WTC11 (cell line): Measurements from ENCODE around the gene PLA2G5. TPM values are rescaled to one million over a fixed set of nuclear protein-coding genes. Genes with fewer than 3 reads are reported as not detected.

Experiments
- ATAC-seq: fragments of 200-7000 bp; cut with Tn5 transposase; 2 replicates; pipeline ENCODE4 v1.10.0; 2021; ENCODE audit warnings: mild to moderate bottlenecking, moderate library complexity
- CTCF ChIA-PET: fragments of 300-600 bp; sonication (Branson Sonifier 250); formaldehyde crosslinking; loops from one replicate; lab custom pipeline; 2021; ENCODE audit warnings: antibody characterized with exemption; lab: Charles Lee
- POLR2A ChIA-PET: fragments of 350-600 bp; sonication (Branson Sonifier 250); formaldehyde crosslinking; loops from one replicate; lab custom pipeline; 2021; ENCODE audit warnings: antibody characterized with exemption; lab: Charles Lee
- DNase-seq: peaks from one replicate; pipeline ENCODE4 v3.0.0; 2021; ENCODE audit warnings: low spot score
- H3K27ac Mint-ChIP-seq: 2 replicates; pipeline ENCODE4 v1.8.0; 2021; ENCODE audit warnings: mixed read lengths
- H3K27me3 Mint-ChIP-seq: 2 replicates; pipeline ENCODE4 v1.8.0; 2021; ENCODE audit warnings: low read depth, mild to moderate bottlenecking, moderate library complexity, mixed read lengths
- H3K36me3 Mint-ChIP-seq: 2 replicates; pipeline ENCODE4 v1.8.0; 2021; ENCODE audit warnings: mixed read lengths
- H3K4me1 Mint-ChIP-seq: 2 replicates; pipeline ENCODE4 v1.8.0; 2022; ENCODE audit warnings: mixed read lengths
- H3K4me3 Mint-ChIP-seq: 2 replicates; pipeline ENCODE4 v1.8.0; 2021; ENCODE audit warnings: mild to moderate bottlenecking, moderate library complexity, mixed read lengths
- H3K9me3 Mint-ChIP-seq: 2 replicates; pipeline ENCODE4 v1.8.0; 2021; ENCODE audit warnings: mixed read lengths
- ATF6 ChIP-seq: sonication (generic); formaldehyde crosslinking; IDR thresholded peaks from 2 replicates; pipeline ENCODE4 v1.8.1; 2023; ENCODE audit warnings: mild to moderate bottlenecking, missing genetic modification reagents
- CBFB ChIP-seq: sonication (generic); formaldehyde crosslinking; IDR thresholded peaks from 2 replicates; pipeline ENCODE4 v1.8.1; 2022; ENCODE audit warnings: mild to moderate bottlenecking, low read depth, missing genetic modification reagents
- CREB1 ChIP-seq: sonication (generic); formaldehyde crosslinking; IDR thresholded peaks from 2 replicates; pipeline ENCODE4 v1.8.0; 2023; ENCODE audit warnings: mild to moderate bottlenecking, missing genetic modification reagents
- E2F1 ChIP-seq: sonication (generic); formaldehyde crosslinking; IDR thresholded peaks from 2 replicates; pipeline ENCODE4 v1.8.0; 2022; ENCODE audit warnings: mild to moderate bottlenecking, missing genetic modification reagents
- EMX1 ChIP-seq: fragments of 250-450 bp; sonication (Bioruptor Pico); IDR thresholded peaks from 2 replicates; pipeline ENCODE4 v1.8.0; 2021; ENCODE audit warnings: mild to moderate bottlenecking
- FOXP4 ChIP-seq: sonication (generic); formaldehyde crosslinking; IDR thresholded peaks from 2 replicates; pipeline ENCODE4 v1.8.0; 2022; ENCODE audit warnings: mild to moderate bottlenecking, missing genetic modification reagents
- IRF1 ChIP-seq: sonication (generic); formaldehyde crosslinking; IDR thresholded peaks from 2 replicates; pipeline ENCODE4 v1.8.0; 2023; ENCODE audit warnings: missing genetic modification reagents
- MAX ChIP-seq: sonication (generic); formaldehyde crosslinking; IDR thresholded peaks from 2 replicates; pipeline ENCODE4 v1.8.0; 2022; ENCODE audit warnings: mild to moderate bottlenecking, missing genetic modification reagents
- PRRX2 ChIP-seq: fragments of 250-450 bp; sonication (Bioruptor Pico); IDR thresholded peaks from 2 replicates; pipeline ENCODE4 v1.8.0; 2021; ENCODE audit warnings: mild to moderate bottlenecking
- TEAD1 ChIP-seq: sonication (generic); formaldehyde crosslinking; IDR thresholded peaks from 2 replicates; pipeline ENCODE4 v1.8.0; 2022; ENCODE audit warnings: mild to moderate bottlenecking, missing genetic modification reagents
- USF2 ChIP-seq: sonication (generic); formaldehyde crosslinking; IDR thresholded peaks from 2 replicates; pipeline ENCODE4 v1.8.1; 2023; ENCODE audit warnings: mild to moderate bottlenecking, missing genetic modification reagents, moderate library complexity
- ZNF138 ChIP-seq: sonication (generic); formaldehyde crosslinking; conservative IDR thresholded peaks from 2 replicates; pipeline ENCODE4 v1.8.1; 2022; ENCODE audit warnings: mild to moderate bottlenecking, moderate library complexity, missing genetic modification reagents
- ZNF396 ChIP-seq: fragments of 250-450 bp; sonication (Bioruptor Pico); IDR thresholded peaks from 2 replicates; pipeline ENCODE4 v1.8.0; 2021; ENCODE audit warnings: mild to moderate bottlenecking, moderate library complexity, borderline replicate concordance
- total RNA-seq: library from RNA; stranded (reverse); gene quantifications from 3 replicates; pipeline ENCODE4 v1.2.3, GENCODE V29; 2021
- TF ChIP-seq, protein P1 (sequence below): sonication (generic); formaldehyde crosslinking; IDR thresholded peaks from 2 replicates; pipeline ENCODE4 v1.8.1; 2022; ENCODE audit warnings: low read depth, mild to moderate bottlenecking, moderate library complexity, missing genetic modification reagents, borderline replicate concordance
- TF ChIP-seq, protein P2 (sequence below): fragments of 250-450 bp; sonication (Bioruptor Pico); IDR thresholded peaks from 2 replicates; pipeline ENCODE4 v1.9.0; 2021; ENCODE audit warnings: mild to moderate bottlenecking, borderline replicate concordance
- TF ChIP-seq, protein P3 (sequence below): fragments of 200-600 bp; IDR thresholded peaks from 2 replicates; pipeline ENCODE4 v1.8.0; 2022; ENCODE audit warnings: antibody characterized with exemption

Gene PLA2G5
- total RNA-seq, 1 experiment from 2014 or later, result not detected

DNA sequence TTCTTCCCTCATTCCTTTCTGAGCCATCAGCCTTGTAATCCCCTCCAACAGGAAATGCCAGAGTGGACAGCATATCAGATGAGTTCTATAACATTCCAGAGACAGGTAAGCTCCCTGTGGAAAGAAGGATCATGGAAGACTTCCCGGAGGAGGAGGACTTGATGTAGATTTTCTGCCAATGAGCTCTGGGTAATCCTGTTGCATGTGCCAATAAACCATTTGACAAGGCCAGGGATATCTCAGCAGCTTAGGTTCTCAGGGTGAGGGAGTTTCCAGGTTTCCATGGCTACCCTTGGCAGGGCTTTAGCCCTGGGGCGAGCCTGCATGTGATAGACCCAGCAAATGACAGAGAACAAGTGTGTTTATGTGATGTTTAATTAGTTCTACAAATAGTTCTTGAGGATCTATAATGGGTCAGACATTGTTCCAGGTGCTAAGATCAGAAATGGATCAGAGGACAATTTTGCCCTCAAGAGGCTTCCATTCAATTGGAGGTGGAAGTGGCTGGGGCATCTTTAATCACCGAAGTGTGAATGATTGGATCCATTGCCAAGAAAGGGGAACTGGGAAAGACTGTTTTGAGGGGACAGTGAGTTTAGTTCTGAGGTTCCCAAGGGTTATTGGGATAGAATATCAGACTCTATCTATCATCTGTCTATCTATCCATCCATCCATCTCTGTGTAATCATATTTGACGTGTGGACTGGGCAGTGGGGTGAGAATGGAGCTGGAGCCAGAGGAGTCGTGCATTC is 6.9 kb downstream of the PLA2G5 start (continued):
- TF ChIP-seq E2F1 (CRISPR knock-in tag) (no peak), CREB1 (CRISPR knock-in tag) (no peak)

- no peak for ATAC-seq
- POLR2A ChIA-PET, result interaction anchor here (0.6 kb wide), 1 partner anchor 73 kb away, joined by 5 read pairs; no protein-coding TSS in a partner anchor
- TF ChIP-seq FOXP4 (CRISPR knock-in tag), result no peak
- TF ChIP-seq IRF1 (CRISPR knock-in tag), result no peak
- TF ChIP-seq TEAD1 (CRISPR knock-in tag), result no peak
- TF ChIP-seq, protein P1, sequence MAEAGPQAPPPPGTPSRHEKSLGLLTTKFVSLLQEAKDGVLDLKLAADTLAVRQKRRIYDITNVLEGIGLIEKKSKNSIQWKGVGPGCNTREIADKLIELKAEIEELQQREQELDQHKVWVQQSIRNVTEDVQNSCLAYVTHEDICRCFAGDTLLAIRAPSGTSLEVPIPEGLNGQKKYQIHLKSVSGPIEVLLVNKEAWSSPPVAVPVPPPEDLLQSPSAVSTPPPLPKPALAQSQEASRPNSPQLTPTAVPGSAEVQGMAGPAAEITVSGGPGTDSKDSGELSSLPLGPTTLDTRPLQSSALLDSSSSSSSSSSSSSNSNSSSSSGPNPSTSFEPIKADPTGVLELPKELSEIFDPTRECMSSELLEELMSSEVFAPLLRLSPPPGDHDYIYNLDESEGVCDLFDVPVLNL, result no peak
- no peak for TF ChIP-seq ZNF396 (CRISPR knock-in tag)
- TF ChIP-seq, protein P2, sequence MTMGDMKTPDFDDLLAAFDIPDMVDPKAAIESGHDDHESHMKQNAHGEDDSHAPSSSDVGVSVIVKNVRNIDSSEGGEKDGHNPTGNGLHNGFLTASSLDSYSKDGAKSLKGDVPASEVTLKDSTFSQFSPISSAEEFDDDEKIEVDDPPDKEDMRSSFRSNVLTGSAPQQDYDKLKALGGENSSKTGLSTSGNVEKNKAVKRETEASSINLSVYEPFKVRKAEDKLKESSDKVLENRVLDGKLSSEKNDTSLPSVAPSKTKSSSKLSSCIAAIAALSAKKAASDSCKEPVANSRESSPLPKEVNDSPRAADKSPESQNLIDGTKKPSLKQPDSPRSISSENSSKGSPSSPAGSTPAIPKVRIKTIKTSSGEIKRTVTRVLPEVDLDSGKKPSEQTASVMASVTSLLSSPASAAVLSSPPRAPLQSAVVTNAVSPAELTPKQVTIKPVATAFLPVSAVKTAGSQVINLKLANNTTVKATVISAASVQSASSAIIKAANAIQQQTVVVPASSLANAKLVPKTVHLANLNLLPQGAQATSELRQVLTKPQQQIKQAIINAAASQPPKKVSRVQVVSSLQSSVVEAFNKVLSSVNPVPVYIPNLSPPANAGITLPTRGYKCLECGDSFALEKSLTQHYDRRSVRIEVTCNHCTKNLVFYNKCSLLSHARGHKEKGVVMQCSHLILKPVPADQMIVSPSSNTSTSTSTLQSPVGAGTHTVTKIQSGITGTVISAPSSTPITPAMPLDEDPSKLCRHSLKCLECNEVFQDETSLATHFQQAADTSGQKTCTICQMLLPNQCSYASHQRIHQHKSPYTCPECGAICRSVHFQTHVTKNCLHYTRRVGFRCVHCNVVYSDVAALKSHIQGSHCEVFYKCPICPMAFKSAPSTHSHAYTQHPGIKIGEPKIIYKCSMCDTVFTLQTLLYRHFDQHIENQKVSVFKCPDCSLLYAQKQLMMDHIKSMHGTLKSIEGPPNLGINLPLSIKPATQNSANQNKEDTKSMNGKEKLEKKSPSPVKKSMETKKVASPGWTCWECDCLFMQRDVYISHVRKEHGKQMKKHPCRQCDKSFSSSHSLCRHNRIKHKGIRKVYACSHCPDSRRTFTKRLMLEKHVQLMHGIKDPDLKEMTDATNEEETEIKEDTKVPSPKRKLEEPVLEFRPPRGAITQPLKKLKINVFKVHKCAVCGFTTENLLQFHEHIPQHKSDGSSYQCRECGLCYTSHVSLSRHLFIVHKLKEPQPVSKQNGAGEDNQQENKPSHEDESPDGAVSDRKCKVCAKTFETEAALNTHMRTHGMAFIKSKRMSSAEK (CRISPR knock-in tag), result no peak
- no peak for TF ChIP-seq EMX1
- TF ChIP-seq USF2 (CRISPR knock-in tag), result no peak
- no peak for TF ChIP-seq CBFB (CRISPR knock-in tag)
- no peak for TF ChIP-seq MAX (CRISPR knock-in tag)
- TF ChIP-seq PRRX2 (CRISPR knock-in tag), result no peak
- no peak for TF ChIP-seq ATF6 (CRISPR knock-in tag)
- TF ChIP-seq, protein P3, sequence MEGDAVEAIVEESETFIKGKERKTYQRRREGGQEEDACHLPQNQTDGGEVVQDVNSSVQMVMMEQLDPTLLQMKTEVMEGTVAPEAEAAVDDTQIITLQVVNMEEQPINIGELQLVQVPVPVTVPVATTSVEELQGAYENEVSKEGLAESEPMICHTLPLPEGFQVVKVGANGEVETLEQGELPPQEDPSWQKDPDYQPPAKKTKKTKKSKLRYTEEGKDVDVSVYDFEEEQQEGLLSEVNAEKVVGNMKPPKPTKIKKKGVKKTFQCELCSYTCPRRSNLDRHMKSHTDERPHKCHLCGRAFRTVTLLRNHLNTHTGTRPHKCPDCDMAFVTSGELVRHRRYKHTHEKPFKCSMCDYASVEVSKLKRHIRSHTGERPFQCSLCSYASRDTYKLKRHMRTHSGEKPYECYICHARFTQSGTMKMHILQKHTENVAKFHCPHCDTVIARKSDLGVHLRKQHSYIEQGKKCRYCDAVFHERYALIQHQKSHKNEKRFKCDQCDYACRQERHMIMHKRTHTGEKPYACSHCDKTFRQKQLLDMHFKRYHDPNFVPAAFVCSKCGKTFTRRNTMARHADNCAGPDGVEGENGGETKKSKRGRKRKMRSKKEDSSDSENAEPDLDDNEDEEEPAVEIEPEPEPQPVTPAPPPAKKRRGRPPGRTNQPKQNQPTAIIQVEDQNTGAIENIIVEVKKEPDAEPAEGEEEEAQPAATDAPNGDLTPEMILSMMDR, result no peak
- no peak for TF ChIP-seq E2F1 (CRISPR knock-in tag)
- no peak for TF ChIP-seq ZNF138 (CRISPR knock-in tag)
These were observed 8.2 kb downstream of the PLA2G5 start for GRCh38 chr1:20078171-20078651.

More at GRCh38 chr1:20078171-20078651, 8.2 kb downstream of the PLA2G5 start:
- no peak overlapping the region for H3K4me3 Mint-ChIP-seq
- H3K27me3 Mint-ChIP-seq, result peaks cover 7% of the 10 kb centered on the region; the same call in 1 of the 2 replicates
- DNase-seq, result no peak
- CTCF ChIA-PET, result interaction anchor here (1.4 kb wide), 1 partner anchor 135 kb away, joined by 3 read pairs; no protein-coding TSS in a partner anchor
- H3K36me3 Mint-ChIP-seq, result no peaks in the 10 kb centered on the region
- H3K27ac Mint-ChIP-seq, result no peak overlapping the region
- peaks cover 10% of the 10 kb centered on the region; the same call in 1 of the 2 replicates for H3K9me3 Mint-ChIP-seq
- peaks cover 30% of the 10 kb centered on the region for H3K4me1 Mint-ChIP-seq
